ENCODE data around the gene PSMD3. TPM values are rescaled to one million over a fixed set of nuclear protein-coding genes. Genes with fewer than 3 reads are reported as not detected.
"Not testable (repeated sequence)": the region's sequence is repeated elsewhere in the genome, so short reads cannot be mapped to it uniquely, and the experiment has no call there.

The PSMD3 gene
- polyA plus RNA-seq, 2 of the 4 experiments (the other 2 are of a cell fraction), result 87.7 to 193 TPM

DNA sequence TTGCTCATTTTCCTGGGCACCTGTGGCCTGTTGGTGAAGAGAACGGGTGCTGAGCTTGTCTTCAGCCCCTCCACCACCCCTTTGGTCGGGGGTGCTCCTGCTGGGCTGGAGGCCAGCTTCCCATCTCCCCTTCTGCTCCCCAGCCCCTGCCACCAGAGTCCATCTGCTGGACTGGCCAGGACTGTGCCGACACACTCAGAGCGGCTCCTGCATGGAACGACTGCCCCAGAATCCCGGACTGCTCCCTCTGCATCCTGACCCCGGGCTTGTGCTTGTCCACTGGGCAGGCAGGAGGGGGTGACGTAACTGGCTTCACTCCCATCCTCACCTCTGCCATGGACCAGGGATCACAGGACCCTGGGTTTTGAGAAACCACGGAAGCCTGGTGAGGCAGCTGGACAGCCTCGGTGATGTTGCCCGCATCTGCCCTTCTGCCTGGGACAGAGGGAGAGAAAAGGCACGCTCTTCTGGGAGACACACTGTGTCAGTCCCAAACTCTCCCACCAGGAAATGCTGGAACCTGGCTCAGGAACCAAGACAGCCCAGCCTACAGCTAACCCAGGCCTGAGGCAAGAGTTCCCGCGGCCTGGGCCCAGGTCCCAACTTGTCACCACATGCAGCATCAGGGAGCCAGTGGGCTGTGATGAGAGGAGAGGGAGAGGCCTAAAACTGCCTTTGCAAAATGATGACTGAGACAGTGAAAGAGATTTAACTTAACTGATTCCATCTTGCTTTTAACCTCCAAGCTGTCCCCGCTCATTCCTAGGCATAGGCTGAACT lies 33.9 kb upstream of the PSMD3 start:
- Histone ChIP-seq H3K9me3 (no peaks in the 10 kb centered on the region), H3K4me3 (no peak overlapping the region), H3K27ac (no peak overlapping the region), H3K4me1 (peaks cover 4% of the 10 kb centered on the region; the same call in 1 of the 3 replicates), H3K4me2 (no peak overlapping the region)
- ATAC-seq (peak in 1 of 2 experiments; percentile 14; a peak in 2 of 6 replicates), FAIRE-seq (no peak), DNase-seq (ENCODE audit: low read depth in 1 of 2, low spot score in 1 of 2) (no peak)
- ChIA-PET CTCF (interaction anchor here (0.8 to 5.4 kb wide), 7 partner anchors 7 to 55 kb away, joined by 3 to 43 read pairs (median 4); partner anchors contain the start of gene PSMD3), POLR2A (no interaction called here)
- TF ChIP-seq, protein P1, sequence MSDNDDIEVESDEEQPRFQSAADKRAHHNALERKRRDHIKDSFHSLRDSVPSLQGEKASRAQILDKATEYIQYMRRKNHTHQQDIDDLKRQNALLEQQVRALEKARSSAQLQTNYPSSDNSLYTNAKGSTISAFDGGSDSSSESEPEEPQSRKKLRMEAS (IDR thresholded peaks at IDR 0.05), result no peak
- TF ChIP-seq FOXS1 (CRISPR knock-in tag; IDR thresholded peaks at IDR 0.05) (no peak), RNF2 (IDR thresholded peaks at IDR 0.05; ENCODE audit: borderline replicate concordance, low read depth) (no peak)
- TF ChIP-seq, protein P2, sequence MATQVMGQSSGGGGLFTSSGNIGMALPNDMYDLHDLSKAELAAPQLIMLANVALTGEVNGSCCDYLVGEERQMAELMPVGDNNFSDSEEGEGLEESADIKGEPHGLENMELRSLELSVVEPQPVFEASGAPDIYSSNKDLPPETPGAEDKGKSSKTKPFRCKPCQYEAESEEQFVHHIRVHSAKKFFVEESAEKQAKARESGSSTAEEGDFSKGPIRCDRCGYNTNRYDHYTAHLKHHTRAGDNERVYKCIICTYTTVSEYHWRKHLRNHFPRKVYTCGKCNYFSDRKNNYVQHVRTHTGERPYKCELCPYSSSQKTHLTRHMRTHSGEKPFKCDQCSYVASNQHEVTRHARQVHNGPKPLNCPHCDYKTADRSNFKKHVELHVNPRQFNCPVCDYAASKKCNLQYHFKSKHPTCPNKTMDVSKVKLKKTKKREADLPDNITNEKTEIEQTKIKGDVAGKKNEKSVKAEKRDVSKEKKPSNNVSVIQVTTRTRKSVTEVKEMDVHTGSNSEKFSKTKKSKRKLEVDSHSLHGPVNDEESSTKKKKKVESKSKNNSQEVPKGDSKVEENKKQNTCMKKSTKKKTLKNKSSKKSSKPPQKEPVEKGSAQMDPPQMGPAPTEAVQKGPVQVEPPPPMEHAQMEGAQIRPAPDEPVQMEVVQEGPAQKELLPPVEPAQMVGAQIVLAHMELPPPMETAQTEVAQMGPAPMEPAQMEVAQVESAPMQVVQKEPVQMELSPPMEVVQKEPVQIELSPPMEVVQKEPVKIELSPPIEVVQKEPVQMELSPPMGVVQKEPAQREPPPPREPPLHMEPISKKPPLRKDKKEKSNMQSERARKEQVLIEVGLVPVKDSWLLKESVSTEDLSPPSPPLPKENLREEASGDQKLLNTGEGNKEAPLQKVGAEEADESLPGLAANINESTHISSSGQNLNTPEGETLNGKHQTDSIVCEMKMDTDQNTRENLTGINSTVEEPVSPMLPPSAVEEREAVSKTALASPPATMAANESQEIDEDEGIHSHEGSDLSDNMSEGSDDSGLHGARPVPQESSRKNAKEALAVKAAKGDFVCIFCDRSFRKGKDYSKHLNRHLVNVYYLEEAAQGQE (IDR thresholded peaks at IDR 0.05), result no peak
- WGBS (ENCODE audit: missing lambda C conversion rate), result 77% methylated on average over 13 of the region's 15 CpGs

DNA sequence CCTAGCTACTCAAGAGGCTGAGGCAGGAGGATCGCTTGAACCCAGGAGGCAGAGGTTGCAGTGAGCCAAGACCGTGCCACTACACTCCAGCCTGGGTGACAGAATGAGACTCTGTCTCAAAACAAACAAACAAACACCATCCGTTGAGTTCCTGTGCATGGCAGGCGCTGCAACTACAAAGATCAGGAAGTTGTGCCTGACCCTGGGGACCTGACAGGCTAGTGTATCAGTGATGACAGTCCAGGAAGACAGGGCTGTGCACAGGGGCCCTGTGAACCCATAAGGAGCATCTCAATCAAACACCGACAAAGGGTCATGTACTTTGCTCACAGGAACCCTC lies 32.1 kb upstream of the PSMD3 start:
- ATAC-seq; H3K9me3 ChIP-seq; H3K4me1 ChIP-seq; H3K4me2 ChIP-seq; H3K4me3 ChIP-seq; DNase-seq (ENCODE audit: low read depth in 1 of 2, low spot score in 1 of 2); H3K27ac ChIP-seq; FAIRE-seq; POLR2A ChIA-PET: not testable (repeated sequence)
- CTCF ChIA-PET, result interaction anchor here (2.4 to 5.4 kb wide), 2 partner anchors 9 to 10 kb away, joined by 10 to 43 read pairs; no protein-coding TSS in a partner anchor
- 89% methylated on average over 5 of the region's 5 CpGs for WGBS (ENCODE audit: missing lambda C conversion rate)

DNA sequence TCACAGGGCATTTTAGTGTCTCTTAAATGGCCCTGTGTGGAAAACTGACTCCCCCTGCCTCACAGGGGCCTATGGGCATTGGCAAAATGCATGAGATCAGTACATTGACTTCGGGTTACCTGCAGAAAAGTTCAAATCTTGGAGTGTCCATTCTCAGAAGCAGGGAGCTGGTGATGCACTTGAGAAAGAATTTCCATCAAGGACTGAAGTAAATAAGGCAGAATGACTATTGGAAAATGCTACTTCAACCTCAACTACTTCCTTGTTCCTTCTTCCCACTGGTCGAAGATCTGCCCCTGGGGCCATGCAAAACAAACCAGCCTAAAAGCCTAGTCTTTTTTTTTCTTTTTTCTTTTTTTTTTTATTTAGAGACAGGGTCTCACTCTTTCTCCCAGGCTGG lies 31.6 kb upstream of the PSMD3 start:
- FAIRE-seq, result no peak

DNA sequence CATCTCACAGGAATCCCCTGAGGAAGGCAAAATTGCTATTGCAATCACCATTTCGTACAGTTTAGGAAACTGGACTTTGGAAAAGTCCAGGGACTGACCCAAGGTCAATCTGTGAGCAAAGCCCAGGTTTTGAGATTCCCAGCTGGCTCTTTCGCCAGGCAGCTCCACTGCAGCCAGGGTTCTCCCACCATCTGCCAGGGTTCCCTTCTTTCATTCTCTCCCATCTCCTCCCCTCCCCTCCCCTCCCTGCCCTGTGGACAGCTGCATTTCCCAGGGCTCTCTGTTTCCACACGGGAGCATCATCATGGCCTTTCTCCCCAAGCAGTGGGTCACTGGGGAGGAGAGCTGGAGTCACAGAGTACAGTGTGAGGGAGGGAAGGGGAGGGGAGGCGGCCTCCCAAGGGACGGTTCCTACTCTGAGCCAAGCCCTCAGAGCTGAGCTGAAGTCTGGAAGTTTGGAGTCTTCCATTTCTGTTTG lies 29.7 kb upstream of the PSMD3 start:
- ChIA-PET CTCF (interaction anchor here (0.6 to 5.4 kb wide), 3 partner anchors 11 to 431 kb away, joined by 3 to 43 read pairs (median 11); partner anchors contain the start of gene PSMD3), POLR2A (no interaction called here)
- FAIRE-seq (no peak), ATAC-seq (no peak), DNase-seq (ENCODE audit: low read depth in 1 of 2, low spot score in 1 of 2) (no peak)
- Histone ChIP-seq H3K27ac (no peak overlapping the region), H3K4me3 (no peak overlapping the region), H3K9me3 (no peaks in the 10 kb centered on the region), H3K4me2 (no peak overlapping the region), H3K4me1 (peaks cover 10% of the 10 kb centered on the region)
- WGBS (ENCODE audit: missing lambda C conversion rate), result 76% methylated on average over 5 of the region's 5 CpGs
- TF ChIP-seq HDAC2 (IDR thresholded peaks at IDR 0.05) (no peak), RNF2 (IDR thresholded peaks at IDR 0.05; ENCODE audit: borderline replicate concordance, low read depth) (no peak), JUN (IDR thresholded peaks at IDR 0.05) (no peak), POLR2A (IDR thresholded peaks at IDR 0.05; ENCODE audit: low read length) (no peak), EHF (CRISPR knock-in tag; IDR thresholded peaks at IDR 0.05) (no peak)
- TF ChIP-seq, protein P2 (IDR thresholded peaks at IDR 0.05), result no peak
- TF ChIP-seq, protein P3, sequence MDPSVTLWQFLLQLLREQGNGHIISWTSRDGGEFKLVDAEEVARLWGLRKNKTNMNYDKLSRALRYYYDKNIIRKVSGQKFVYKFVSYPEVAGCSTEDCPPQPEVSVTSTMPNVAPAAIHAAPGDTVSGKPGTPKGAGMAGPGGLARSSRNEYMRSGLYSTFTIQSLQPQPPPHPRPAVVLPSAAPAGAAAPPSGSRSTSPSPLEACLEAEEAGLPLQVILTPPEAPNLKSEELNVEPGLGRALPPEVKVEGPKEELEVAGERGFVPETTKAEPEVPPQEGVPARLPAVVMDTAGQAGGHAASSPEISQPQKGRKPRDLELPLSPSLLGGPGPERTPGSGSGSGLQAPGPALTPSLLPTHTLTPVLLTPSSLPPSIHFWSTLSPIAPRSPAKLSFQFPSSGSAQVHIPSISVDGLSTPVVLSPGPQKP (IDR thresholded peaks at IDR 0.05; ENCODE audit: low read depth, low read length), result no peak
- TF ChIP-seq, protein P4, sequence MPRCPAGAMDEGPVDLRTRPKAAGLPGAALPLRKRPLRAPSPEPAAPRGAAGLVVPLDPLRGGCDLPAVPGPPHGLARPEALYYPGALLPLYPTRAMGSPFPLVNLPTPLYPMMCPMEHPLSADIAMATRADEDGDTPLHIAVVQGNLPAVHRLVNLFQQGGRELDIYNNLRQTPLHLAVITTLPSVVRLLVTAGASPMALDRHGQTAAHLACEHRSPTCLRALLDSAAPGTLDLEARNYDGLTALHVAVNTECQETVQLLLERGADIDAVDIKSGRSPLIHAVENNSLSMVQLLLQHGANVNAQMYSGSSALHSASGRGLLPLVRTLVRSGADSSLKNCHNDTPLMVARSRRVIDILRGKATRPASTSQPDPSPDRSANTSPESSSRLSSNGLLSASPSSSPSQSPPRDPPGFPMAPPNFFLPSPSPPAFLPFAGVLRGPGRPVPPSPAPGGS (IDR thresholded peaks at IDR 0.05), result no peak

More for the DNA sequence above, 31.6 kb upstream of the PSMD3 start:
- Histone ChIP-seq H3K4me1 (peaks cover 10% of the 10 kb centered on the region), H3K4me3 (no peak overlapping the region), H3K4me2 (no peak overlapping the region), H3K27ac (no peak overlapping the region), H3K9me3 (no peaks in the 10 kb centered on the region)
- 47% methylated on average over 2 of the region's 2 CpGs for WGBS (ENCODE audit: missing lambda C conversion rate)
- TF ChIP-seq, protein P5, sequence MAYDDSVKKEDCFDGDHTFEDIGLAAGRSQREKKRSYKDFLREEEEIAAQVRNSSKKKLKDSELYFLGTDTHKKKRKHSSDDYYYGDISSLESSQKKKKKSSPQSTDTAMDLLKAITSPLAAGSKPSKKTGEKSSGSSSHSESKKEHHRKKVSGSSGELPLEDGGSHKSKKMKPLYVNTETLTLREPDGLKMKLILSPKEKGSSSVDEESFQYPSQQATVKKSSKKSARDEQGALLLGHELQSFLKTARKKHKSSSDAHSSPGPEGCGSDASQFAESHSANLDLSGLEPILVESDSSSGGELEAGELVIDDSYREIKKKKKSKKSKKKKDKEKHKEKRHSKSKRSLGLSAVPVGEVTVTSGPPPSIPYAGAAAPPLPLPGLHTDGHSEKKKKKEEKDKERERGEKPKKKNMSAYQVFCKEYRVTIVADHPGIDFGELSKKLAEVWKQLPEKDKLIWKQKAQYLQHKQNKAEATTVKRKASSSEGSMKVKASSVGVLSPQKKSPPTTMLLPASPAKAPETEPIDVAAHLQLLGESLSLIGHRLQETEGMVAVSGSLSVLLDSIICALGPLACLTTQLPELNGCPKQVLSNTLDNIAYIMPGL (CRISPR knock-in tag; IDR thresholded peaks at IDR 0.05; ENCODE audit: borderline replicate concordance), result no peak
- TF ChIP-seq PHF8 (IDR thresholded peaks at IDR 0.05; ENCODE audit: borderline replicate concordance, low read depth) (no peak), EP300 (IDR thresholded peaks at IDR 0.05) (no peak), TFCP2L1 (CRISPR knock-in tag; IDR thresholded peaks at IDR 0.05) (no peak), POLR2A (IDR thresholded peaks at IDR 0.05; ENCODE audit: low read length) (no peak), CBX8 (IDR thresholded peaks at IDR 0.05) (no peak), FOSB (CRISPR knock-in tag; IDR thresholded peaks at IDR 0.05) (no peak), MAFK (IDR thresholded peaks at IDR 0.05; ENCODE audit: partially characterized antibody) (no peak), JUN (IDR thresholded peaks at IDR 0.05) (no peak), HOXB5 (CRISPR knock-in tag; IDR thresholded peaks at IDR 0.05) (no peak)
- CTCF ChIA-PET, result interaction anchor here (1.6 to 5.4 kb wide), 4 partner anchors 9 to 327 kb away, joined by 3 to 43 read pairs (median 6); partner anchors contain the start of gene CSF3
- DNase-seq (ENCODE audit: low read depth in 1 of 2, low spot score in 1 of 2), result peak in 1 of 2 experiments; percentile 36
- no peak for ATAC-seq
- POLR2A ChIA-PET, result no interaction called here
